Left lobe of liver (tissue), 2 donors: Measurements from ENCODE around the gene CDC123. TPM values are rescaled to one million over a fixed set of nuclear protein-coding genes. Genes with fewer than 3 reads are reported as not detected.
"Not testable (repeated sequence)": the region's sequence is repeated elsewhere in the genome, so short reads cannot be mapped to it uniquely, and the experiment has no call there.

Experiments
- ATAC-seq: fragments of 200-7000 bp; cut with Tn5 transposase; one replicate; pipeline ENCODE4 v1.9.1; 2020; ENCODE audit warnings: mild to moderate bottlenecking, moderate library complexity
- DNase-seq: peaks from one replicate; pipeline ENCODE4 v3.0.0-alpha.2; 2020; ENCODE audit warnings: low spot score
- total RNA-seq: library from RNA; stranded (reverse); gene quantifications from one replicate; pipeline ENCODE4 v1.2.1, GENCODE V29; 2021
- donor health status: DM: no; HTN: no; CAD: no; lungs with moderate emphysema.
- donor health status: DM: no; HTN: yes; CAD: no.

CDC123 gene
- total RNA-seq, 1 donor from 2014 or later = 23.9 TPM

- no peak for DNase-seq
Measured at GRCh38 chr10:12279281-12279680, 83.3 kb downstream of the CDC123 start.

GRCh38 chr10:12287772-12288171, 91.8 kb downstream of the CDC123 start:
- no peak for DNase-seq
- no peak for ATAC-seq

More at GRCh38 chr10:12279281-12279680, 83.3 kb downstream of the CDC123 start:
- ATAC-seq = no peak

GRCh38 chr10:12297784-12298183, 101.8 kb downstream of the CDC123 start:
- DNase-seq, ATAC-seq: not testable (repeated sequence)

GRCh38 chr10:12299222-12299965, 103.4 kb downstream of the CDC123 start:
- ATAC-seq (peak; percentile 93), DNase-seq (peak; percentile 87)

Other genes starting within 250 kb of the CDC123 start
- 9.3 TPM for gene UPF2, start 153.4 kb upstream of the CDC123 start, total RNA-seq
- gene DHTKD1, start 127.2 kb upstream of the CDC123 start, total RNA-seq = 171 TPM
- gene SEC61A2, start 66.5 kb upstream of the CDC123 start, total RNA-seq = 6.2 TPM
- gene NUDT5, start 297 bp upstream of the CDC123 start, total RNA-seq = 57.9 TPM
- gene CAMK1D, start 153.4 kb downstream of the CDC123 start, total RNA-seq = 8.1 TPM